ENCODE measurements around the gene SLC39A1. TPM values are rescaled to one million over a fixed set of nuclear protein-coding genes. Genes with fewer than 3 reads are reported as not detected.
A peak's percentile ranks its signal among the peaks of the same experiment; 100 is the strongest.

Gene SLC39A1
- total and polyA plus RNA-seq, 2 of the 4 experiments (the other 2 are of a cell fraction) = 89.1 to 97.7 TPM

- TF ChIP-seq MXI1 (IDR thresholded peaks at IDR 0.05; ENCODE audit: borderline replicate concordance, low read depth, low read length) = peak; percentile 56; the same call in 1 of the 2 replicates
- TF ChIP-seq MAFK (IDR thresholded peaks at IDR 0.05; ENCODE audit: low read depth, low read length) = no peak
- no peak for TF ChIP-seq RAD21 (IDR thresholded peaks at IDR 0.05; ENCODE audit: low read length)
- TF ChIP-seq RCOR1 (IDR thresholded peaks at IDR 0.05; ENCODE audit: insufficient replicate concordance, low read length) = no peak
Observed at GRCh38 chr1:153922972-153923925, 40.1 kb downstream of the SLC39A1 start, which contains the start of gene GATAD2B (continued).
